ENCODE results near the gene TIMM8A.

Gene TIMM8A, protein sequence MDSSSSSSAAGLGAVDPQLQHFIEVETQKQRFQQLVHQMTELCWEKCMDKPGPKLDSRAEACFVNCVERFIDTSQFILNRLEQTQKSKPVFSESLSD

DNA sequence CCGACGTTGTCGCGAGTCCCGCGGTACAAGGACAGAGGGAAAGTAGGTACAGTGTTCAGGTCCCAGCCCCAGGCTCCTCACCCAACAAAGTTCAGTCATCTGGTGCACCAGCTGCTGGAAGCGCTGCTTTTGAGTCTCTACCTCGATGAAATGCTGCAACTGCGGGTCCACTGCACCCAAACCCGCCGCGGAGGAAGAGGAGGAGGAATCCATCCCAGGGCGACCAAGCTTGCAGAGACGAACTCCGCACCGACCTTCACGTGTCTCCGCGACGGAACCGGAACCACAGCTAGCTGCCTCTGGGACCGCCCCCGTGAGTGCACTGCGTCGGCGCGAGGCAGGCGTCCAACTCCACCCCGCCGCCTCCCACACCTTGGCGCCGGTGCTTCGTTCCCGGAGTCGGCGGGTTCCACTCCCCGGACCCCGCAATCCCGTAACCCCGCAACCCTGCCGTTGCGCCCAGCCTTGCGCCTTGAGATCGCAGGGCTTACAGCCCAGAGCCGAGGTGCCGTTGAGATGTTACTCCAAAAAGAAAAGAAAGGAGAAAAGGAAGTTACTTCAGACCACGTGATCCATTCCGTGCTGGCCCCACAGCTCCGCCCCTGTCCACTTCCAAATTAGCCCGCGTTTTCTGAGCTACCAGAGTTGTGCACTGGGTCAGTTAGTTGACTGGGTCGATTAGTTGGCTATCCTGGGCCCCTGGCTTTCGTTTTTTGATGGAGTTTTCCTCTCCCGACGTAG is at the start of gene TIMM8A:
TIMM8A (minus strand) TSS at position 291 of the 741 bp plus-strand sequence; CDS start at position 213, 78 bp downstream.
- peak; percentile 91 for DNase-seq (ENCODE audit: low spot score)

GRCh38 chrX:101397779-101398178 is 49.2 kb upstream of the TIMM8A start:
- DNase-seq (ENCODE audit: low spot score), result no peak

DNA sequence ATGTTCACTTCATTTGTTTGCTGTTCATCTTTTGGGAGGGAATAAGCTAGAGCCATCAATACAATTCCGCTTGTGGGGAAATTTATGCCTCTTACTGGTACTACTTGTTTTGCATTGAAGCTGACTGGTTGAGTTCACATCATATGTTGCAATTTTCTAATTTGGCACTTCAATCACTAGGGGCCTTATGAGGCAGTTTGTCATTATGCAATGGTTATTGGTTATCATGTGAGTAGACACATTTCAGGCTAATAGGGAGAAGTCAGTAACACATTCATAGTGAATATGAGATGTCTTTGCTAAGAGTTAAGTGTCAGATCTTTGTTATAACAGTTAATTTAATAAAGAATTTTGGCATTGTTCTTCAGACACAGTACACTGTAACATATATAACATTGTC is 47.2 kb upstream of the TIMM8A start:
- no peak for DNase-seq (ENCODE audit: low spot score)

DNA sequence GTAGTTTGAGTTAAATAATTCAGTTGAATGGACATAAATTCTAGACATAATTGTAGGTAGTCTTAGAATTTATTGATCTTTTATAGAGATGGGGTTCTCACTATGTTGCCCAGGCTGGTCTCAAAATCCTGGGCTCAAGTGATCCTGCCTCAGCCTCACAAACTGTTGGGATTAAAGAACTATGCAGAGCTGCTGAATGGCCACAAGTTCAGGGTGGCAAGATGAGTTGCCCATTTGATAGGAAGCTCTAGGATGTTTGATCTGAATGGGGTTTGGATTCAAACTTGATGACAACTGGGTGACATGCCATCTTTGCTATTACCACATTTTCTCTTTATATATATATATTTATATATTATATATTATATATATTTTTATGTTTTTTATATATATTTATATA is 45.8 kb upstream of the TIMM8A start:
- DNase-seq (ENCODE audit: low spot score), result no peak

DNA sequence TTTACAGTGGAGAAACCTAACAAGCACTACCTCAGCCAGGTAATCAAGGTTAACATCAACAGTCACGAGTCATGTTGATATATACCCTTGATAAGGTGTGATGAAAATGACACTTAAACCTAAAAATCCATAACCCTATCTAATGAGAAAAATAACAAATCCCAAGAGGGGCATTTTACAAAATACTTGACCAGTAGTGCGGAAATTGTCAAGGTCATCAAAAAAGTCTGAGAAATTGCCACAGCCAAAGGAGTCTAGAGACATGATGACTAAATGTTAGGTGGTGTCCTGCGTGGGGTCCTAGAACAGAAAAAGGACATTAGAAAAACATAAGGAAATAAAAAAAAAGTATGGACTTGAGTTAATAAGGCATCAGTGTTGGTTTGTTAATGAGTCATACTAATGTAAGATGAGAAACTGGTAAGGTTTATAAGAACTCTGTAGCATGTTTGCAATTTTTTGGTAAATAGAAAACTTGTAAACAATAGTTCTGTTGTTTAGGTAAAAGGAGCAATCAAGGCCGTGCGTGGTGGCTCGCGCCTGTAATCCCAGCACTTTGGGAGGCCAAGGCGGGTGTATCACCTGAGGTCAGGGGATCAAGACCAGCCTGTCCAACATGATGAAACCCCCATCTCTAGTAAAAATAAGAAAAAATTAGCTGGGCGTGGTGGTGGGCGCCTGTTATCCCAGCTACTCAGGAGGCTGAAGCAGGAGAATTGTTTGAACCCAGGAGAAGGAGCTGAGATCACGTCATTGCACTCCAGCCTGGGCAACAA is 45.2 kb upstream of the TIMM8A start:
- no peak for DNase-seq (ENCODE audit: low spot score)

GRCh38 chrX:101391831-101392230 is 43.3 kb upstream of the TIMM8A start:
- DNase-seq (ENCODE audit: low spot score), result no peak

- peak; percentile 88 for DNase-seq (ENCODE audit: low spot score)
Measured at GRCh38 chrX:101390664-101391525, 42.4 kb upstream of the TIMM8A start, which contains the start of gene RPL36A. Gene RPL36A (plus strand): TSS chrX:101391011. CDS start chrX:101391044, 33 bp downstream.

- DNase-seq (ENCODE audit: low spot score), result no peak
Measured at GRCh38 chrX:101388604-101389003, 40.1 kb upstream of the TIMM8A start.

- DNase-seq (ENCODE audit: low spot score), result no peak
Measured at GRCh38 chrX:101386542-101386885, 38.0 kb upstream of the TIMM8A start.

DNA sequence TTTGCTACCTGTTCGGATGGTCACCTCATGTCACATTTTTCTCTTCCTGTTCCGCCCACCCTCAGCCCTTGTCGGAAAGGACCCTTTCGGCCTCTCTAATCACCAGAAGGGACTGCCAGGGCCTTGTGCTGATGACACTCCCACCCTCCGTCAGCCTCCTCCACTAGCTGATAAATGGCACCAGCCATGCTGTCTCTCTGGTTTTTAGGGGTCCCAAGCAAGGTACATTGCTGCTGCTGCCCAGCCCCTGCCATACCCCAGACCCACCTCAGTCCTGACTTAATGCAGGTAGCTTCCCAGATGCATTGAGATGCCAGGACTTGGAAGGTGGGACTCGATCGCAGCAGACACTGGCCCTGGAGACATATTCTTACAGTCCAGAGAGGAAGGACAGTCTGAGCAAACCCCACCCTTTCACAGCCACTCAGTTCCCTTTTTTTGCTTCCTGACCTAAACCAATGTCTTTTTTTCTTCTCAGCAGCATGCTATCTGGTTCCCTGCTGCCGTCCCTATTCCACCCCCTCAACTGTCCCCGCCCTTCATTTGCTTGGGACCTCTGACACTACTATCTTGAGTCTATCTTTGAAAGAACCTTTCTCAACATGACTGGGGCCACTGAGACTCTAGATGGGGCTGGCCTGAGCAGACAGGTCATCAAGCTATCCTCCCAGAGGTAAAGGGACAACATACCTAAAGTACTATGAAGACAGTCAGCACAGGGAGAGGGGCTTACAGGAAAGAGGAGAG is 37.4 kb upstream of the TIMM8A start, which contains the start of gene BTK:
BTK (minus strand) TSS at position 397 of the 747 bp plus-strand sequence. CDS start 10,907 bp downstream, outside the sequence.
- DNase-seq (ENCODE audit: low spot score), result no peak

DNA sequence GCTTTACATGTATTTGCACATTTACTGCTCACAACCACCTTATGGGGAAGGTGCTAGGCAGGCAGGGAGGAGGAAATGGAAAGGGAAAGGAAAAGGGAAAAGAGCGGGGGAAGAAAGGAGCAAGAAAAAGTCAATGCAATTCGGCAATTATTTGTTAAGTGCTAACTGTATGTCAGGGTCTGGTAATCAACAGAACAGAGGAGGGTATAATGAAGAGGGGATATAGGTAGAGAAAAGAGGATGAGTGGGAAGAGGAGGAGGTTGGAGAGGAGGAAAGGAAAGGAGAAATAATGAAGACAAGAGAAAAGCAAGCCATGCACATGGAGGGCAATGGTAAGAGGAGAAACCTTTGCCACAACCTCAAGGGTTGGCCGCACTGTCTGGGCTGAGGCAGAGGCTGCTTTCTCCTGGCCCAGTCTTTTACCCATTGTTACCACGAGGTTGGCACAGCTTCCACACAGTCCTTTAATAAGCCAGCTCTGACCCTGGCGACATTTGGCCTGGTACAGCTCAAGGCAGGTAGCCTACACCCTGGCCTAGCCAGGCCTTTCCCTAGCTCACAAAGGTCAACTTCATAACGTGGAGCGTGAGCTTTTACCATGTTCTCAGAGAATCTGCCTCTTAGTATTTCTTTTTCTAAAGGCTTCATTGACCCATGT is 36.6 kb upstream of the TIMM8A start:
- no peak for DNase-seq (ENCODE audit: low spot score)

- DNase-seq (ENCODE audit: low spot score), result no peak
Measured at GRCh38 chrX:101383679-101384205, 35.2 kb upstream of the TIMM8A start.

DNA sequence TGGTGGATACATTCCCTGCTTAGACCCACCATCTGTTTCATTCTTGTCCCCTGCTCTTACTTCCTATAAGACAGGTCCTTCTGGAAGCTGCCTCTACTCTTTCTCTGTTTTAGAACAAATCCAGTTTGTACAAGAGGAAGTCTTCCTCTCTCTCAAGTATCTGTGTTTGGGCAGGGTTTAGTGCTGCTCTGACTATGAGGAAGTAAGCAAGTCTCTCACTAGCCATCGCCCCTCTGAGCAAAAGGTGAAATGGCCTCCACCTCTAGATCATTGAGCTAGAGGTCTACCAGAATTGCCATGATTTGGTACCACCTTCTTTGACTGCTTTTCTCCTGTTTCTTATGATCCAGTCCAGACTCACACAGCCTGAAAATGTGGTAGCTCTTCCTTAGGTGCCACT is 29.0 kb upstream of the TIMM8A start:
- no peak for DNase-seq (ENCODE audit: low spot score)

GRCh38 chrX:101370888-101371504 is 22.5 kb upstream of the TIMM8A start:
- DNase-seq (ENCODE audit: low spot score), result no peak

- no peak for DNase-seq (ENCODE audit: low spot score)
Measured at GRCh38 chrX:101369687-101370086, 21.1 kb upstream of the TIMM8A start.

GRCh38 chrX:101368800-101369199 is 20.3 kb upstream of the TIMM8A start:
- DNase-seq (ENCODE audit: low spot score), result no peak

GRCh38 chrX:101365301-101365795 is 16.8 kb upstream of the TIMM8A start:
- DNase-seq (ENCODE audit: low spot score), result no peak

- no peak for DNase-seq (ENCODE audit: low spot score)
Measured at GRCh38 chrX:101362757-101363156, 14.2 kb upstream of the TIMM8A start.

- DNase-seq (ENCODE audit: low spot score), result no peak
Measured at GRCh38 chrX:101362116-101362515, 13.6 kb upstream of the TIMM8A start.

GRCh38 chrX:101360390-101360789 is 11.8 kb upstream of the TIMM8A start:
- DNase-seq (ENCODE audit: low spot score), result no peak
